Hepatocyte (in vitro differentiated cells): ENCODE measurements around the gene SLC19A2. TPM values are rescaled to one million over a fixed set of nuclear protein-coding genes. Genes with fewer than 3 reads are reported as not detected.

Source experiments
- DNase-seq: peaks from one replicate; pipeline ENCODE4 v3.0.0-alpha.2; 2016; ENCODE audit warnings: low spot score
- H2AFZ ChIP-seq: fragments of 200-600 bp; sonication (generic); 2 replicates; pipeline ENCODE4 v1.6.0; 2016; ENCODE audit warnings: antibody characterized with exemption, mild to moderate bottlenecking
- H3K27ac ChIP-seq: fragments of 200-600 bp; sonication (generic); 2 replicates; pipeline ENCODE4 v1.5.1; 2016; ENCODE audit warnings: mild to moderate bottlenecking
- H3K27me3 ChIP-seq: fragments of 200-600 bp; sonication (generic); 2 replicates; pipeline ENCODE4 v1.6.1; 2016
- H3K36me3 ChIP-seq: fragments of 200-600 bp; sonication (generic); replicated peaks from 2 replicates; pipeline ENCODE4 v1.5.1; 2016; ENCODE audit warnings: low read depth; ENCODE audit not compliant: insufficient read depth
- H3K4me1 ChIP-seq: fragments of 200-600 bp; sonication (generic); 2 replicates; pipeline ENCODE4 v1.5.1; 2016; ENCODE audit warnings: mild to moderate bottlenecking, moderate library complexity; ENCODE audit not compliant: insufficient read depth
- H3K4me2 ChIP-seq: fragments of 200-600 bp; sonication (generic); 2 replicates; pipeline ENCODE4 v1.6.0; 2016
- H3K4me3 ChIP-seq: fragments of 200-600 bp; sonication (generic); 2 replicates; pipeline ENCODE4 v1.5.1; 2016; ENCODE audit warnings: mild to moderate bottlenecking
- H3K79me2 ChIP-seq: fragments of 200-600 bp; sonication (generic); 2 replicates; pipeline ENCODE4 v1.6.0; 2017; ENCODE audit warnings: mild to moderate bottlenecking
- H3K9me2 ChIP-seq: fragments of 200-600 bp; sonication (generic); replicated peaks from 2 replicates; pipeline ENCODE4 v1.6.0; 2017; ENCODE audit warnings: mild to moderate bottlenecking; ENCODE audit not compliant: insufficient read depth
- H3K9me3 ChIP-seq: fragments of 200-600 bp; sonication (generic); 2 replicates; pipeline ENCODE4 v1.5.1; 2016; ENCODE audit warnings: low read depth, mild to moderate bottlenecking
- H4K20me1 ChIP-seq: fragments of 200-600 bp; sonication (generic); 2 replicates; pipeline ENCODE4 v1.6.0; 2016; ENCODE audit warnings: mild to moderate bottlenecking; ENCODE audit not compliant: insufficient read depth, poor library complexity, severe bottlenecking
- EZH2 ChIP-seq: fragments of 200-600 bp; sonication (generic); IDR thresholded peaks from 2 replicates; pipeline ENCODE4 v1.6.1; 2016; ENCODE audit warnings: antibody characterized with exemption, mild to moderate bottlenecking, borderline replicate concordance
- EZH2phosphoT487 ChIP-seq: fragments of 200-600 bp; sonication (generic); IDR thresholded peaks from one replicate; pipeline ENCODE4 v1.6.1; 2018; ENCODE audit warnings: antibody characterized with exemption, mild to moderate bottlenecking, low read depth, moderate library complexity; ENCODE audit not compliant: unreplicated experiment, severe bottlenecking
- WGBS: methylation state at CpG from one replicate; pipeline ENCODE4 v1.1.6; 2016; ENCODE audit warnings: low lambda C conversion rate; ENCODE audit errors: missing lambda C conversion rate; 5-methylcytosine and 5-hydroxymethylcytosine counted together
- polyA plus RNA-seq: library from polyadenylated mRNA; unstranded; fragments of >200 nt; fragmentation: Nextera tagmentation; extraction: Ambion mirVana; gene quantifications from 2 replicates; pipeline ENCODE4 v1.2.1, GENCODE V29; 2016
- total RNA-seq: library from RNA; depleted of rRNA; stranded (reverse); fragments of >200 nt; gene quantifications from 2 replicates; pipeline ENCODE4 v1.2.3, GENCODE V29; 2014
- TF ChIP-seq, protein P1 (sequence below): fragments of 200-600 bp; sonication (generic); IDR thresholded peaks from 2 replicates; pipeline ENCODE4 v1.5.1; 2016; ENCODE audit warnings: antibody characterized with exemption, mild to moderate bottlenecking; ENCODE audit not compliant: poor library complexity

The SLC19A2 gene
- total and polyA plus RNA-seq, 2 experiments from 2014 or later = 15.0 to 41.7 TPM

DNA sequence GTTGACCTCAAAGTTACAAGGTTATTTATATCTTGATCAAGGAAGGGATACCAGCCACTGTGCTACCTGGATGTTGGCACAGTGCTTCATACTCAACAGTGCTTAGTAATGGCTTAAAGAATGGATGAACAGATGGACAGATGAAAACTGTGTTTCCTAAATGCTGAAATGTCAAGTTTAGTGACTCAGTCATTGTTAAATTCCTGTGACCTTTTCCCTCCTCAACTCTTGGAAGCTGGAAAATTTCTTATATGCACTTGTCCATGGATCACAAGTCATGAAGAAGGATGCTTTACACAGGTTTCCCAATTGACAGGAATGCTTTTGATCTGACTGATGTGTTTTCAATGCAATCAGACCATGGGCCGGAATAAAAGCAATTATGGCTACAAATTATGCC lies 39.6 kb upstream of the SLC19A2 start:
- H4K20me1 ChIP-seq = no peaks in the 10 kb centered on the region
- 95% methylated on average over 1 of the region's 1 CpG for WGBS
- H3K79me2 ChIP-seq = no peaks in the 10 kb centered on the region
- TF ChIP-seq EZH2phosphoT487 (no peak), EZH2 (no peak)
- TF ChIP-seq, protein P1, sequence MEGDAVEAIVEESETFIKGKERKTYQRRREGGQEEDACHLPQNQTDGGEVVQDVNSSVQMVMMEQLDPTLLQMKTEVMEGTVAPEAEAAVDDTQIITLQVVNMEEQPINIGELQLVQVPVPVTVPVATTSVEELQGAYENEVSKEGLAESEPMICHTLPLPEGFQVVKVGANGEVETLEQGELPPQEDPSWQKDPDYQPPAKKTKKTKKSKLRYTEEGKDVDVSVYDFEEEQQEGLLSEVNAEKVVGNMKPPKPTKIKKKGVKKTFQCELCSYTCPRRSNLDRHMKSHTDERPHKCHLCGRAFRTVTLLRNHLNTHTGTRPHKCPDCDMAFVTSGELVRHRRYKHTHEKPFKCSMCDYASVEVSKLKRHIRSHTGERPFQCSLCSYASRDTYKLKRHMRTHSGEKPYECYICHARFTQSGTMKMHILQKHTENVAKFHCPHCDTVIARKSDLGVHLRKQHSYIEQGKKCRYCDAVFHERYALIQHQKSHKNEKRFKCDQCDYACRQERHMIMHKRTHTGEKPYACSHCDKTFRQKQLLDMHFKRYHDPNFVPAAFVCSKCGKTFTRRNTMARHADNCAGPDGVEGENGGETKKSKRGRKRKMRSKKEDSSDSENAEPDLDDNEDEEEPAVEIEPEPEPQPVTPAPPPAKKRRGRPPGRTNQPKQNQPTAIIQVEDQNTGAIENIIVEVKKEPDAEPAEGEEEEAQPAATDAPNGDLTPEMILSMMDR = no peak
- H3K4me1 ChIP-seq = peaks cover 40% of the 10 kb centered on the region
- no peak overlapping the region for H2AFZ ChIP-seq
- H3K4me3 ChIP-seq = no peak overlapping the region
- H3K27ac ChIP-seq = no peak overlapping the region
- H3K36me3 ChIP-seq = no peaks in the 10 kb centered on the region
- no peak for DNase-seq
- H3K9me3 ChIP-seq = no peaks in the 10 kb centered on the region
- H3K4me2 ChIP-seq = no peak overlapping the region
- H3K9me2 ChIP-seq = no peaks in the 10 kb centered on the region
- H3K27me3 ChIP-seq = no peaks in the 10 kb centered on the region

- Histone ChIP-seq H3K79me2 (no peaks in the 10 kb centered on the region), H3K27me3 (no peaks in the 10 kb centered on the region), H3K9me2 (no peaks in the 10 kb centered on the region), H3K27ac (no peak overlapping the region), H3K4me1 (peaks cover 29% of the 10 kb centered on the region), H3K4me2 (no peak overlapping the region), H3K4me3 (no peak overlapping the region), H2AFZ (no peak overlapping the region), H3K36me3 (no peaks in the 10 kb centered on the region), H3K9me3 (no peaks in the 10 kb centered on the region), H4K20me1 (no peaks in the 10 kb centered on the region)
- TF ChIP-seq EZH2phosphoT487 (no peak), EZH2 (no peak)
- TF ChIP-seq, protein P1 = no peak
- no peak for DNase-seq
These were observed 38.2 kb upstream of the SLC19A2 start for GRCh38 chr1:169523904-169524303.

- H3K79me2 ChIP-seq = no peaks in the 10 kb centered on the region
- H3K36me3 ChIP-seq = no peaks in the 10 kb centered on the region
- H3K9me3 ChIP-seq = no peaks in the 10 kb centered on the region
- WGBS = 85% methylated on average over 1 of the region's 1 CpG
- DNase-seq = no peak
- H2AFZ ChIP-seq = no peak overlapping the region
- H3K4me3 ChIP-seq = no peak overlapping the region
- H3K27me3 ChIP-seq = no peaks in the 10 kb centered on the region
- peaks cover 2% of the 10 kb centered on the region for H3K4me1 ChIP-seq
- TF ChIP-seq EZH2 (no peak), EZH2phosphoT487 (no peak)
- TF ChIP-seq, protein P1 = no peak
- H3K4me2 ChIP-seq = no peak overlapping the region
- H3K9me2 ChIP-seq = no peaks in the 10 kb centered on the region
- no peaks in the 10 kb centered on the region for H4K20me1 ChIP-seq
- H3K27ac ChIP-seq = no peak overlapping the region
These were observed 35.5 kb upstream of the SLC19A2 start for GRCh38 chr1:169521226-169521625.

DNA sequence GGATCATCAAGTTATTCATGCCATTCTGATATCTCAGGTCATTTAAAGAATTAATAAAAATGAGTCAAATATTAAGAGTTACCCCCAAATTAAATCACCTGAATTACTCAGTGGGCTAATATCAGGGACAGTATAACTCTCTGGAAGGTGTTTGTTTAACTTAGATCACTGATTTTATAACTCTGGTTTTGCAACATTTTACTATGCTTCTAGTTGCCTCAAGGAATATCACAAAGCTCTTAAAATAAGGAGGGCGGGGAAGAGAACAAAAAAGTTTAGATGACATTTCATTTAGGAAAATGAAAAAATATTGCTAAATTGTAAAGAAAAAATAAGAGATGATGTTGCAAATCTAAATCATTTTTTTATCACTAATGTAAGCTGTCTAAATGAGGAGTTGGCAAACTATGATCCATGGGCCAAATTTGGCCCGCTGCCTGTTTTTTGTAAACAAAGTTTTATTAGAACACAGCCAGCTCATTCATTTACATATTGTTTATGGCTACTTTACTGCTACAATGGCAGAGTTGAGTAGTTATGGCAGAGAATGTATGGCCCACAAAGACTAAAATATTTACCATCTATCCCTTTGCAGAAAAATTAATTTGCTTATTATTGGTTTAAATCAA lies 31.9 kb upstream of the SLC19A2 start:
- H3K4me1 ChIP-seq = no peaks in the 10 kb centered on the region

More for the DNA sequence above, 31.9 kb upstream of the SLC19A2 start:
- Histone ChIP-seq H3K27ac (no peak overlapping the region), H3K4me3 (no peak overlapping the region), H2AFZ (no peak overlapping the region), H3K79me2 (no peaks in the 10 kb centered on the region), H4K20me1 (no peaks in the 10 kb centered on the region), H3K4me2 (no peak overlapping the region), H3K9me3 (no peaks in the 10 kb centered on the region), H3K9me2 (no peaks in the 10 kb centered on the region), H3K27me3 (no peaks in the 10 kb centered on the region), H3K36me3 (no peaks in the 10 kb centered on the region)
- no peak for TF ChIP-seq EZH2phosphoT487
- DNase-seq = no peak
- 86% methylated on average over 2 of the region's 2 CpGs for WGBS
